NCI-H345 (cell line): ENCODE results near the gene PRDM16.

ENCODE experiments used
- DNase-seq: peaks from one replicate; lab custom pipeline; 2025; lab: John Stamatoyannopoulos, UW

The PRDM16 gene

DNA sequence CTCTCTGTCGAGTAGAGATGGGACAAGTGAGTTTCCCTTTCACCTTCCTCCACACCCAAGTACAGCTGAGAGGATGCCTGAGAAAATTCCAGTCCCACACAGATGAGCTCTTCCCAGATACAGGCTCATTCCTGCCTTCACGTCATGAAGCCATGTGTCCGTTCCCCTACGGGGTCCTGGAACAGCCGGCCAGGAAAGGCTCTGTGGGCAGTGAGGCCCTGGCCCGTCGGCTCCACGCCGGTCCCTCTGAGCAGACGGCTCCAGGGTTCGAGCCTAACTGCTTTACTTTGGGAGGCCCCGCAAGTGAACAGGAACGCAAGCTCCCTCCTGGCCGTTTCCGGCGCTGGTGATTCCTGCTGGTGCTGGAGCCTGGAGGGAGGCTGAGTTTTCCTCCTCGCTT, 328.3 kb downstream of the PRDM16 start:
- DNase-seq, result no peak

DNA sequence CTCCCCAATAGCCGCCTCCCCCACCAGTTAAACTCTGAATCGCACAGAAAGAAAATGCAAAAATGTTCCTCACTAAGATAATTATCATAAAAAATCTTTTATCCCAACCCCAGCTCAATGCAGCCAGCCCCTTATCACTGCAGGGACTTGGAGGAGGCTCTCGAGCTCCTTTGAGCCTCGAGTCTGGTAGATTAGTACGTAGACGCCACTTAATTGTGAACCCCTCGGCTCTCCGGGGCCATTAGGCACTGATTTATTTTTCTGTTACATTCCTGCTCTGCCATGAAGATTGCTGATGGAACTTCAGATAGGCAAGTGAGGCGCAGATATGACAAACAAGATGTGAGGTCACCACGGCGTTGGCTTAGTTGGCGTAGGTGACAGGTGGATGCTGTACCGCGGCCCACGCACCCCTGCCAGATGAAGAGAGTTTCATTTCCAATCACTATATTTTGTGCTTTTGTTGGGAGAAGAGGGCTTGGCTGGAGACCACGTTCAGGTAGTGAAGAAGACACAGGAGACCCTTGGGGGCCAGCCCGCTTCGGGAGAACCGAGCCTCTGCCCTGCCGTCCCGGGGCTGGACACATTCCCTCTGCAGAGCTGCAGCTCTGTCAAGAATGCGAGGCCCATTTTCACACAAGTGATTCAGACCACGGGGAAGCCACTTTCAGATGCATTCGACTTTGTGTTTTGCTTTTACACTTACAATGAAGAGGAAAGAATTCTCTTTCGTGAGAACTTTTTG, 329.6 kb downstream of the PRDM16 start:
- no peak for DNase-seq

- no peak for DNase-seq
Measured at GRCh38 chr1:3399732-3400131, 330.7 kb downstream of the PRDM16 start.

- no peak for DNase-seq
Measured at GRCh38 chr1:3401585-3402257, 332.7 kb downstream of the PRDM16 start.

- DNase-seq, result peak; percentile 44
Measured at GRCh38 chr1:3402258-3403010, 333.4 kb downstream of the PRDM16 start.

GRCh38 chr1:3403011-3403345, 334.0 kb downstream of the PRDM16 start:
- DNase-seq, result peak; percentile 65

GRCh38 chr1:3403388-3404231, 334.6 kb downstream of the PRDM16 start:
- peak; percentile 71 for DNase-seq

- DNase-seq, result no peak
Measured at GRCh38 chr1:3404301-3404700, 335.3 kb downstream of the PRDM16 start.

DNA sequence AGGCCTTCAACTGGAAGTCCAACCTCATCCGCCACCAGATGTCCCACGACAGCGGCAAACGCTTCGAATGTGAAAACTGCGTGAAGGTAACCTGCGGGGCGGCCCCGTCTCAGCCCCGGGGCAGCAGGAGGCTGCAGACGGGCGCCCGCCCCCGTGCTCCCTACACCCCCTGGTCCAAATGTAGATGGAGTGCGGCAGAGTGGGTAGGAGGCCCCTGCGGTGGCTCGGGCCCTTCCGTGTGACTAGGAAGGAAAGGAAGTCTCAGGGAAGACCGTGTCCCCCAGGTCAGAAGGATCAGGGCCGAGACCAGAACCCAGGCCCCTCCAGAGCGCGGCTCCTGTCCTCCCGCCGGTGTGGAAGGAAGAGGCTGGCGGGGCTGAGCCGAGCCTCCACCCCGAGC, 335.8 kb downstream of the PRDM16 start:
- no peak for DNase-seq

GRCh38 chr1:3405491-3405890, 336.5 kb downstream of the PRDM16 start:
- DNase-seq, result no peak

- DNase-seq, result peak; percentile 91
Measured at GRCh38 chr1:3405974-3406867, 337.2 kb downstream of the PRDM16 start.

DNA sequence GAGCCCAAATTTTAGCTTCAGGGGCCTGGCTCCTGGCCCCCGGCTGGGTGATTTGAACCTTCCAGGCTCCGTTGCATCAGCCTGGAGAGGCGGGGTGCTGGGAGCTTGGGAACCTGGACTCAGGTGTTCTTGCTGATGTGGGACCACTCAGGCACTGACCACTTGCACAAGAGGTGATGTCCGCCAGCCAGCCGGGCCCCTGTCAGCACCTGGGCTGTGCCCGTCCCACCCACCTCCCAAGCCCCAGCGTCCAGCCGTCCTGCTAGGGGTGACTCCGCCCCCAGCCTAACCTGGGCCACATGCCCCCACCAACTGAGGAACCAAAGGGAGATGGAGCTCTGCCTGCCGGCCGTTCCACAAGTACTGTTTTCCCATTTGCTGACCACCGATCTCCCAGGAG, 338.0 kb downstream of the PRDM16 start:
- DNase-seq, result no peak

DNA sequence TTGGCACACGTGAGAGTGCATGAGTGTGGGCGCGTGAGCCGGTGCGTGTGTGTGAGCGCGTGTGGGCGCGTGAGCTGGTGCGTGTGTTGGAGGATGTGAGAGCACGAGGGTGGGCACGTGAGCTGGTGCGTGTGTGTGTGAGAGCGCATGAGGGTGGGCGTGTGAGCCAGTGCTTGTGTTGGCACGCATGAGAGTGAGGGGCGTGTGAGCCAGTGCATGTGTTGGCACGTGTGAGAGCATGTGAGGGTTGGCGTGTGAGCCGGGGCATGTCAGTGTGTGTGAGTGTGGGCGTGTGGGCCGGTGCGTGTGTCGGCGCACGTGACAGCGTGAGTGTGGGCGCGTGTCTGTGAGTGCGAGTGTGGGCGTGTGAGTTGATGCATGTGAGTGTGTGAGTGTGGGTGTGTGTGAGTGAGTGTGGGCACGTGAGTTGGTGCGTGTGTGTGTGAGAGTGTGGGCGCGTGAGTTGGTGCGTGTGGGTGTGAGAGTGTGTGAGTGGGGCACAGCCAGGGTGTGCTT, 339.8 kb downstream of the PRDM16 start:
- no peak for DNase-seq

DNA sequence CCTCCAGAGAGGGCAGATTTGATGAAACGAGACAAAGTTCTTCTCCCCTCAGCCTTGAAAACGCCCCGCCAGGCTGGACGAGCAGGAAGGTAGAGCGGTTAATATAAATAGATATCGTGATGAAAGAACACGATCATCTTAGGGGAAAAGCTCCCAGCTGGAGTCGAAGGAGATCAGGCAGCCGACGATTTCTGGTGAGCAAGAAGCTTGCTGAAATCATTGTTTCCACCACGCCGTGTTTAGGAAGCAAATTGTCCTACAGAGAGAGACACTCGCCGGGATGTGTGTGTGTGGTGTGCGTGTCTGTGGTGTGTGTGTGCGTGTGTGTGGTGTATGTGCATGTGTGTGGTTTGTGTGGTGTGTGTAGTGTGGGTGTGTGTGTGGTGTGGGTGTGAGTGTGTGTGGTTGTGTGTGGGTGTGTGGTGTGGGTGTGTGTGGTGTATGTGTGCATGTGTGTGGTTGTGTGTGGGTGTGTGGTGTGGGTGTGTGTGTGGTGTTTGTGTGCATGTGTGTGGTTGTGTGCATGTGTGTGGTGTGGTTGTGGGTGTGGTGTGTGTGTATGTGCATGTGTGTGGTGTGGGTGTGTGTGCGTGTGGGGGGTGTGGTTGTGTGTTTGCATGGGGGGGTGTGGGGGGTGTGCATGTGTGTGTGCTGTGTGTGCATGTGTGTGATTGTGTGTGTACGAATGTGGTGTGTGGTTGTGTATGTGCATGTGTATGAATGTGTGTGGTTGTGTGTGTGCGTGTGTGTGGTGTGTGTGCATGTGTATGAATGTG, 340.6 kb downstream of the PRDM16 start:
- DNase-seq, result no peak

- DNase-seq, result peak; percentile 57
Measured at GRCh38 chr1:3410142-3410925, 341.3 kb downstream of the PRDM16 start.

DNA sequence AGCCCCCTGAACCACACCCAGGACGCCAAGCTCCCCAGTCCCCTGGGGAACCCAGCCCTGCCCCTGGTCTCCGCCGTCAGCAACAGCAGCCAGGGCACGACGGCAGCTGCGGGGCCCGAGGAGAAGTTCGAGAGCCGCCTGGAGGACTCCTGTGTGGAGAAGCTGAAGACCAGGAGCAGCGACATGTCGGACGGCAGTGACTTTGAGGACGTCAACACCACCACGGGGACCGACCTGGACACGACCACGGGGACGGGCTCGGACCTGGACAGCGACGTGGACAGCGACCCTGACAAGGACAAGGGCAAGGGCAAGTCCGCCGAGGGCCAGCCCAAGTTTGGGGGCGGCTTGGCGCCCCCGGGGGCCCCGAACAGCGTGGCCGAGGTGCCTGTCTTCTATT, 342.8 kb downstream of the PRDM16 start:
- DNase-seq, result no peak

DNA sequence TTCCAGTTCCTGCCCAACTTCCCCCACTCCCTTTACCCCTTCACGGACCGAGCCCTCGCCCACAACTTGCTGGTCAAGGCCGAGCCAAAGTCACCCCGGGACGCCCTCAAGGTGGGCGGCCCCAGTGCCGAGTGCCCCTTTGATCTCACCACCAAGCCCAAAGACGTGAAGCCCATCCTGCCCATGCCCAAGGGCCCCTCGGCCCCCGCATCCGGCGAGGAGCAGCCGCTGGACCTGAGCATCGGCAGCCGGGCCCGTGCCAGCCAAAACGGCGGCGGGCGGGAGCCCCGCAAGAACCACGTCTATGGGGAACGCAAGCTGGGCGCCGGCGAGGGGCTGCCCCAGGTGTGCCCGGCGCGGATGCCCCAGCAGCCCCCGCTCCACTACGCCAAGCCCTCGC, 343.4 kb downstream of the PRDM16 start:
- DNase-seq, result no peak

DNA sequence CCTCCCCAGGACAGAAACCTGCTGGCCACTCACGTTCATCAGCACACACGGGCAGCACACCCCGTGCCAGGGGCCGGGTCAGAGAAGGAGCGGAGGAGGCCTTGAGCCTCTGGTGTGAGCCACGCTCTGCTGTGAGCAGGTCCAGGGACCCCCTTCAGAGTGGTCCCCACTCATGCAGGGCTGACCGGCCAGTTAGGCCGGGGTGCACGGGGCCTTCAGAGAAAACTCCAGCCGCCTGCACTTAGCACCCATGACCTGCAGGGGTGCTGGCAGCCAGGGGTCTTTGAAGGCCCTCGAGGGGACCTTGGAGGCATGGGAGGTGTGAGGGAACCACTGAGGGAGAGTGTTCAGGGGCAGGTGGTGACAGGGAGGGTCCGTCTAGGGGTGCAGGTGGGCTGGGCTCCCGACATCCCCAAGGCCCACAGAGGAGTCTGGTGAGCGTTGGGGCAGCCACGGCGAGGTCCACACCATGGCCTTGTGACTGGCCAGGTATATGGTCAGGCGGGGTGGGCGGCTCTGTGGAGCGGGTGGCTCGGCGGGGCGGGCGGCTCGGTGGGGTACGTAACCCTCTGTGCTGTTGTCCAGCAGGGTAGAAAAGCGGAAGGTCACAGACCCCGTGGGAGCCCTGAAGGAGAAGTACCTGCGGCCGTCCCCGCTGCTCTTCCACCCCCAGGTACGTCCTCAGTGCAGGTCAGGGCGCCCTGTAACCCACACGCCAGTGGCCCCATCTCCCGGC, 345.1 kb downstream of the PRDM16 start:
- no peak for DNase-seq
